Immature natural killer cell (primary cell): ENCODE results near the gene IQCH. TPM values are rescaled to one million over a fixed set of nuclear protein-coding genes. Genes with fewer than 3 reads are reported as not detected.

ENCODE experiments used
- DNase-seq, 3 donors: peaks; one replicate each; pipeline ENCODE4 v3.0.0; 2022; ENCODE audit warnings: mixed read lengths in 1 of 3
- H3K27ac Mint-ChIP-seq, 6 donors: one replicate each; pipeline ENCODE4 v1.8.0; 2020; ENCODE audit warnings: mixed read lengths in 6 of 6, mild to moderate bottlenecking in 5 of 6, inconsistent platforms in 4 of 6, moderate library complexity in 3 of 6
- H3K27me3 Mint-ChIP-seq, 3 donors: one replicate each; pipeline ENCODE4 v1.8.0; 2020 to 2021; ENCODE audit warnings: low read depth in 3 of 3, mild to moderate bottlenecking in 3 of 3, mixed read lengths in 3 of 3, moderate library complexity in 3 of 3, inconsistent platforms in 1 of 3
- H3K36me3 Mint-ChIP-seq, 3 donors: one replicate each; pipeline ENCODE4 v1.8.0; 2020; ENCODE audit warnings: mixed read lengths in 3 of 3, inconsistent platforms in 2 of 3, mild to moderate bottlenecking in 2 of 3
- H3K4me1 Mint-ChIP-seq, 2 donors: one replicate each; pipeline ENCODE4 v1.8.0; 2020; ENCODE audit warnings: inconsistent platforms in 2 of 2, mild to moderate bottlenecking in 2 of 2, mixed read lengths in 2 of 2, moderate library complexity in 1 of 2
- H3K4me3 Mint-ChIP-seq, 5 donors: one replicate each; pipeline ENCODE4 v1.8.0; 2020; ENCODE audit warnings: mild to moderate bottlenecking in 5 of 5, mixed read lengths in 5 of 5, inconsistent platforms in 3 of 5, moderate library complexity in 3 of 5
- H3K9me3 Mint-ChIP-seq, 6 donors: one replicate each; pipeline ENCODE4 v1.8.0; 2020; ENCODE audit warnings: mild to moderate bottlenecking in 6 of 6, mixed read lengths in 6 of 6, inconsistent platforms in 4 of 6, moderate library complexity in 3 of 6
- polyA plus RNA-seq, 3 donors: library from polyadenylated mRNA; unstranded; fragments of 300-500 nt; fragmentation: Illumina TruSeq; gene quantifications; one replicate each; pipeline ENCODE4 v1.2.3, GENCODE V29; 2021

The IQCH gene
- polyA plus RNA-seq, 3 donors from 2014 or later, result 0.27 to 0.70 TPM; not detected in 1

GRCh38 chr15:67510597-67511190 is 256.1 kb downstream of the IQCH start:
- H3K27me3 Mint-ChIP-seq, result peaks cover 0 to 1% (median 0%) of the 10 kb centered on the region in 3 donors
- no peak for DNase-seq
- no peak overlapping the region for H3K4me3 Mint-ChIP-seq
- no peaks in the 10 kb centered on the region for H3K4me1 Mint-ChIP-seq
- peaks cover 18 to 48% (median 42%) of the 10 kb centered on the region in 3 donors for H3K36me3 Mint-ChIP-seq
- H3K27ac Mint-ChIP-seq, result no peak overlapping the region
- no peaks in the 10 kb centered on the region for H3K9me3 Mint-ChIP-seq

GRCh38 chr15:67511606-67512005 is 257.0 kb downstream of the IQCH start:
- no peaks in the 10 kb centered on the region for H3K4me1 Mint-ChIP-seq
- no peaks in the 10 kb centered on the region for H3K9me3 Mint-ChIP-seq
- H3K4me3 Mint-ChIP-seq, result no peak overlapping the region
- H3K27ac Mint-ChIP-seq, result no peak overlapping the region
- peaks cover 18 to 46% (median 36%) of the 10 kb centered on the region in 3 donors for H3K36me3 Mint-ChIP-seq
- DNase-seq, result no peak
- peaks cover 0 to 1% (median 0%) of the 10 kb centered on the region in 3 donors for H3K27me3 Mint-ChIP-seq

GRCh38 chr15:67512140-67512539 is 257.6 kb downstream of the IQCH start:
- Mint-ChIP-seq H3K36me3 (peaks cover 18 to 46% (median 36%) of the 10 kb centered on the region in 3 donors), H3K27ac (no peak overlapping the region), H3K4me3 (no peak overlapping the region), H3K27me3 (peaks cover 0 to 1% (median 0%) of the 10 kb centered on the region in 3 donors), H3K9me3 (no peaks in the 10 kb centered on the region), H3K4me1 (no peaks in the 10 kb centered on the region)
- no peak for DNase-seq

- no peaks in the 10 kb centered on the region for H3K9me3 Mint-ChIP-seq
- no peak overlapping the region for H3K4me3 Mint-ChIP-seq
- H3K36me3 Mint-ChIP-seq, result peaks cover 25 to 44% (median 39%) of the 10 kb centered on the region in 3 donors
- H3K4me1 Mint-ChIP-seq, result no peaks in the 10 kb centered on the region
- no peak overlapping the region for H3K27ac Mint-ChIP-seq
- DNase-seq, result no peak
- H3K27me3 Mint-ChIP-seq, result peaks cover 0 to 3% (median 0%) of the 10 kb centered on the region in 3 donors
Observed at GRCh38 chr15:67512933-67513714, 258.5 kb downstream of the IQCH start.

GRCh38 chr15:67515090-67515489 is 260.5 kb downstream of the IQCH start:
- Mint-ChIP-seq H3K9me3 (no peaks in the 10 kb centered on the region), H3K4me1 (no peaks in the 10 kb centered on the region), H3K27me3 (peaks cover 0 to 3% (median 0%) of the 10 kb centered on the region in 3 donors), H3K27ac (no peak overlapping the region), H3K36me3 (peaks cover 28 to 34% (median 31%) of the 10 kb centered on the region in 3 donors), H3K4me3 (no peak overlapping the region)
- DNase-seq, result no peak

- no peak for DNase-seq
- Mint-ChIP-seq H3K36me3 (peaks cover 25 to 32% (median 31%) of the 10 kb centered on the region in 3 donors), H3K27ac (no peak overlapping the region), H3K4me1 (peaks cover 2 to 3% of the 10 kb centered on the region in 2 donors), H3K27me3 (peaks cover under 1 to 3% (median under 1%) of the 10 kb centered on the region in 3 donors), H3K9me3 (no peaks in the 10 kb centered on the region), H3K4me3 (no peak overlapping the region)
Observed at GRCh38 chr15:67515557-67515956, 261.0 kb downstream of the IQCH start.

- peak overlapping the region; percentile 87 to 92 (median 89) for H3K4me3 Mint-ChIP-seq
- H3K27ac Mint-ChIP-seq, result peak overlapping the region; percentile 91 to 95 (median 94)
- H3K27me3 Mint-ChIP-seq, result peaks cover 6 to 8% (median 6%) of the 10 kb centered on the region in 3 donors
- H3K36me3 Mint-ChIP-seq, result peaks cover 0 to 11% (median 3%) of the 10 kb centered on the region in 3 donors
- peaks cover 26 to 34% of the 10 kb centered on the region in 2 donors for H3K4me1 Mint-ChIP-seq
- DNase-seq, result no peak
- no peaks in the 10 kb centered on the region for H3K9me3 Mint-ChIP-seq
Observed at GRCh38 chr15:67520321-67521028, 265.9 kb downstream of the IQCH start.

GRCh38 chr15:67521029-67521782 is 266.6 kb downstream of the IQCH start, which contains the start of gene C15orf61:
Gene C15orf61 (plus strand): TSS chr15:67521131. CDS start chr15:67521249, 118 bp downstream.
- Mint-ChIP-seq H3K27ac (peak within 1 kb of the TSS; percentile 91 to 97 (median 94)), H3K27me3 (peaks cover 6 to 8% (median 6%) of the 10 kb centered on the region in 3 donors), H3K4me1 (peaks cover 28 to 34% of the 10 kb centered on the region in 2 donors), H3K4me3 (peak within 1 kb of the TSS; percentile 89 to 95 (median 94)), H3K36me3 (peaks cover 0 to 11% (median 3%) of the 10 kb centered on the region in 3 donors), H3K9me3 (no peaks in the 10 kb centered on the region)
- DNase-seq, result peak; percentile 88 to 90 (median 89)

- Mint-ChIP-seq H3K9me3 (no peaks in the 10 kb centered on the region), H3K4me1 (peaks cover 28 to 34% of the 10 kb centered on the region in 2 donors), H3K4me3 (peak overlapping the region; percentile 86 to 95 (median 94)), H3K27me3 (peaks cover 6 to 8% (median 6%) of the 10 kb centered on the region in 3 donors), H3K27ac (peak overlapping the region; percentile 80 to 97 (median 94)), H3K36me3 (peaks cover 0 to 11% (median 3%) of the 10 kb centered on the region in 3 donors)
- DNase-seq, result peak in 2 of 3 donors; percentile 18 to 27
Observed at GRCh38 chr15:67521783-67522568, 267.4 kb downstream of the IQCH start.

GRCh38 chr15:67523330-67523729 is 268.7 kb downstream of the IQCH start:
- Mint-ChIP-seq H3K27me3 (peaks cover 4 to 8% (median 6%) of the 10 kb centered on the region in 3 donors), H3K36me3 (peaks cover 0 to 5% (median 4%) of the 10 kb centered on the region in 3 donors), H3K4me1 (peaks cover 28 to 34% of the 10 kb centered on the region in 2 donors), H3K27ac (peak overlapping the region in 4 of 6 donors; percentile 91 to 97 (median 94)), H3K9me3 (no peaks in the 10 kb centered on the region), H3K4me3 (peak overlapping the region in 2 of 5 donors; percentile 36 to 86)
- DNase-seq, result no peak

- Mint-ChIP-seq H3K4me3 (no peak overlapping the region), H3K27ac (peak overlapping the region in 1 of 6 donors; percentile 58), H3K9me3 (no peaks in the 10 kb centered on the region), H3K4me1 (peaks cover 28 to 34% of the 10 kb centered on the region in 2 donors), H3K36me3 (peaks cover 0 to 6% (median 0%) of the 10 kb centered on the region in 3 donors), H3K27me3 (peaks cover 4 to 8% (median 6%) of the 10 kb centered on the region in 3 donors)
- DNase-seq, result no peak
Observed at GRCh38 chr15:67524235-67524634, 269.6 kb downstream of the IQCH start.

GRCh38 chr15:67528513-67528912 is 273.9 kb downstream of the IQCH start:
- Mint-ChIP-seq H3K36me3 (peaks cover 0 to 9% (median 0%) of the 10 kb centered on the region in 3 donors), H3K9me3 (no peaks in the 10 kb centered on the region), H3K4me1 (peaks cover 4 to 9% of the 10 kb centered on the region in 2 donors), H3K4me3 (no peak overlapping the region), H3K27ac (no peak overlapping the region), H3K27me3 (no peaks in the 10 kb centered on the region)
- no peak for DNase-seq
